Panc1 (cell line): ENCODE data around the gene TNRC18. TPM values are rescaled to one million over a fixed set of nuclear protein-coding genes. Genes with fewer than 3 reads are reported as not detected.

ENCODE experiments used
- ATAC-seq: fragments of 200-7000 bp; cut with Tn5 transposase; 2 replicates; pipeline ENCODE4 v1.9.1; 2020; ENCODE audit warnings: mild to moderate bottlenecking, moderate library complexity
- BruUV-seq: library from RNA; stranded (reverse); fragments of 400-500 nt; replicated peaks from 2 replicates; lab custom pipeline; 2021; lab: Mats Ljungman, UMichigan
- CTCF ChIA-PET: fragments of 300-600 bp; sonication (Branson Sonifier 250); formaldehyde crosslinking; loops from one replicate; lab custom pipeline; 2022; ENCODE audit warnings: antibody characterized with exemption; lab: Charles Lee
- POLR2A ChIA-PET: fragments of 300-600 bp; sonication (Branson Sonifier 250); formaldehyde crosslinking; loops from one replicate; lab custom pipeline; 2022; ENCODE audit warnings: antibody characterized with exemption; lab: Charles Lee
- DNase-seq: peaks from one replicate; pipeline ENCODE4 v3.0.0-alpha.2; 2010; ENCODE audit warnings: low read depth, low spot score
- H3K27ac ChIP-seq: 2 replicates; pipeline ENCODE4 v1.5.1; 2011; ENCODE audit warnings: mild to moderate bottlenecking, low read length, inconsistent platforms
- H3K27me3 ChIP-seq: fragments of 200-500 bp; sonication (Bioruptor generic); 2 replicates; pipeline ENCODE4 v1.6.0; 2014; ENCODE audit warnings: low read length, inconsistent platforms; ENCODE audit not compliant: control insufficient read depth, insufficient read depth
- H3K36me3 ChIP-seq: fragments of 200-500 bp; sonication (Bioruptor generic); 2 replicates; pipeline ENCODE4 v1.5.1; 2014; ENCODE audit warnings: inconsistent platforms, mild to moderate bottlenecking, low read length, moderate library complexity; ENCODE audit not compliant: control insufficient read depth, insufficient read depth
- H3K4me1 ChIP-seq: 2 replicates; pipeline ENCODE4 v1.5.1; 2011; ENCODE audit warnings: inconsistent platforms, mild to moderate bottlenecking, low read length, moderate library complexity; ENCODE audit not compliant: control insufficient read depth, insufficient read depth
- H3K4me3 ChIP-seq, 2 experiments: 2 replicates each; pipeline ENCODE4 v1.5.1; 2011 to 2012; ENCODE audit warnings: low read depth in 2 of 2, low read length in 2 of 2, mild to moderate bottlenecking in 2 of 2, inconsistent platforms in 1 of 2, moderate library complexity in 1 of 2
- H3K9me3 ChIP-seq: fragments of 200-500 bp; sonication (Bioruptor generic); 2 replicates; pipeline ENCODE4 v1.5.1; 2014; ENCODE audit warnings: low read depth, mild to moderate bottlenecking, inconsistent platforms, low read length, moderate library complexity; ENCODE audit not compliant: control insufficient read depth, insufficient read depth
- CTCF ChIP-seq: fragments of 450-650 bp; IDR thresholded peaks from 2 replicates; pipeline ENCODE4 v1.5.1; 2017; ENCODE audit warnings: mild to moderate bottlenecking
- POLR2AphosphoS5 ChIP-seq: IDR thresholded peaks from 2 replicates; pipeline ENCODE4 v1.6.1; 2012; ENCODE audit warnings: mild to moderate bottlenecking, low read depth, low read length, moderate library complexity
- SIN3A ChIP-seq: IDR thresholded peaks from 2 replicates; pipeline ENCODE4 v1.6.1; 2012; ENCODE audit warnings: low read depth, mild to moderate bottlenecking, low read length, moderate library complexity, borderline replicate concordance; ENCODE audit not compliant: insufficient read depth
- TCF7L2 ChIP-seq: IDR thresholded peaks from 2 replicates; pipeline ENCODE4 v1.6.1; 2011; ENCODE audit warnings: mild to moderate bottlenecking, low read depth, low read length, inconsistent platforms
- in situ Hi-C: cut with HindIII; loops from 2 replicates; pipeline ENCODE4 v1.10.0; 2016; ENCODE audit warnings: low sequenced_read_pairs, low pct_unique_long_range_greater_than_20kb
- intact Hi-C: fragments of 100-400 bp; cut with micrococcal nuclease; formaldehyde crosslinking; loops from one replicate; pipeline ENCODE4 v1.10.0; 2022; ENCODE audit not compliant: unreplicated experiment
- total RNA-seq: library from RNA; stranded (reverse); gene quantifications from one replicate; pipeline ENCODE4 v1.2.1, GENCODE V29; 2021; ENCODE audit not compliant: unreplicated experiment
- TF ChIP-seq, protein P1 (sequence below), 2 experiments: IDR thresholded peaks; 2 replicates each; pipeline ENCODE4 v1.6.1; 2011 to 2012; ENCODE audit warnings: low read depth in 2 of 2, control low read depth in 1 of 2, low read length in 1 of 2, mild to moderate bottlenecking in 1 of 2, moderate library complexity in 1 of 2; ENCODE audit not compliant: insufficient read depth in 1 of 2

The TNRC18 gene
- total RNA-seq, 1 experiment from 2014 or later, result 148 TPM

- no TSS peak for BruUV-seq
- intact Hi-C loops (loop anchor here (5.0 to 10.0 kb wide), 2 partner anchors 208 to 365 kb away; no protein-coding TSS in a partner anchor), in situ Hi-C loops (no loop called here)
- POLR2A ChIA-PET, result no interaction called here
- H3K36me3 ChIP-seq, result no peaks in the 10 kb centered on the region
- H3K27ac ChIP-seq, result no peak overlapping the region
- H3K4me1 ChIP-seq, result peaks cover 25% of the 10 kb centered on the region
- no peaks in the 10 kb centered on the region for H3K9me3 ChIP-seq
- H3K27me3 ChIP-seq, result no peaks in the 10 kb centered on the region
- TF ChIP-seq POLR2AphosphoS5 (no peak; the same call in 1 of the 2 replicates), TCF7L2 (no peak), SIN3A (no peak), CTCF (no peak)
- TF ChIP-seq, protein P1, sequence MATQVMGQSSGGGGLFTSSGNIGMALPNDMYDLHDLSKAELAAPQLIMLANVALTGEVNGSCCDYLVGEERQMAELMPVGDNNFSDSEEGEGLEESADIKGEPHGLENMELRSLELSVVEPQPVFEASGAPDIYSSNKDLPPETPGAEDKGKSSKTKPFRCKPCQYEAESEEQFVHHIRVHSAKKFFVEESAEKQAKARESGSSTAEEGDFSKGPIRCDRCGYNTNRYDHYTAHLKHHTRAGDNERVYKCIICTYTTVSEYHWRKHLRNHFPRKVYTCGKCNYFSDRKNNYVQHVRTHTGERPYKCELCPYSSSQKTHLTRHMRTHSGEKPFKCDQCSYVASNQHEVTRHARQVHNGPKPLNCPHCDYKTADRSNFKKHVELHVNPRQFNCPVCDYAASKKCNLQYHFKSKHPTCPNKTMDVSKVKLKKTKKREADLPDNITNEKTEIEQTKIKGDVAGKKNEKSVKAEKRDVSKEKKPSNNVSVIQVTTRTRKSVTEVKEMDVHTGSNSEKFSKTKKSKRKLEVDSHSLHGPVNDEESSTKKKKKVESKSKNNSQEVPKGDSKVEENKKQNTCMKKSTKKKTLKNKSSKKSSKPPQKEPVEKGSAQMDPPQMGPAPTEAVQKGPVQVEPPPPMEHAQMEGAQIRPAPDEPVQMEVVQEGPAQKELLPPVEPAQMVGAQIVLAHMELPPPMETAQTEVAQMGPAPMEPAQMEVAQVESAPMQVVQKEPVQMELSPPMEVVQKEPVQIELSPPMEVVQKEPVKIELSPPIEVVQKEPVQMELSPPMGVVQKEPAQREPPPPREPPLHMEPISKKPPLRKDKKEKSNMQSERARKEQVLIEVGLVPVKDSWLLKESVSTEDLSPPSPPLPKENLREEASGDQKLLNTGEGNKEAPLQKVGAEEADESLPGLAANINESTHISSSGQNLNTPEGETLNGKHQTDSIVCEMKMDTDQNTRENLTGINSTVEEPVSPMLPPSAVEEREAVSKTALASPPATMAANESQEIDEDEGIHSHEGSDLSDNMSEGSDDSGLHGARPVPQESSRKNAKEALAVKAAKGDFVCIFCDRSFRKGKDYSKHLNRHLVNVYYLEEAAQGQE (IDR thresholded peaks at IDR 0.05; ENCODE audit: insufficient read depth in 1 of 2, low read depth in 2 of 2, low read length in 1 of 2), result no peak
- no peak overlapping the region for H3K4me3 ChIP-seq
- CTCF ChIA-PET, result interaction anchor here (0.9 to 2.4 kb wide), 2 partner anchors 56 to 86 kb away, joined by 10 to 11 read pairs; no protein-coding TSS in a partner anchor
- peak; percentile 36 for ATAC-seq
- DNase-seq, result no peak
These were observed 28.9 kb upstream of the TNRC18 start for GRCh38 chr7:5452470-5452899.

GRCh38 chr7:5451391-5451790, 27.8 kb upstream of the TNRC18 start:
- TF ChIP-seq CTCF, result no peak
- TF ChIP-seq SIN3A, result no peak
- intact Hi-C loops, result loop anchor here (5.0 to 10.0 kb wide), 2 partner anchors 207 to 364 kb away; no protein-coding TSS in a partner anchor
- Histone ChIP-seq H3K9me3 (no peaks in the 10 kb centered on the region), H3K27me3 (no peaks in the 10 kb centered on the region), H3K4me1 (peaks cover 30% of the 10 kb centered on the region), H3K27ac (no peak overlapping the region), H3K4me3 (no peak overlapping the region), H3K36me3 (no peaks in the 10 kb centered on the region)
- peak; percentile 11; the same call in 1 of the 2 replicates for ATAC-seq
- in situ Hi-C loops, result no loop called here
- CTCF ChIA-PET, result interaction anchor here (0.7 to 2.4 kb wide), 6 partner anchors 26 to 335 kb away, joined by 3 to 10 read pairs (median 4); no protein-coding TSS in a partner anchor
- POLR2A ChIA-PET, result no interaction called here
- no TSS peak for BruUV-seq
- DNase-seq, result no peak
